HG03196 (cell line): ENCODE measurements around the gene SLC39A7.

Experiments used
- ATAC-seq: cut with Tn5 transposase; IDR thresholded peaks from one replicate; pipeline ENCODE4 v1.9.1; 2021; ENCODE audit not compliant: unreplicated experiment

Gene SLC39A7

DNA sequence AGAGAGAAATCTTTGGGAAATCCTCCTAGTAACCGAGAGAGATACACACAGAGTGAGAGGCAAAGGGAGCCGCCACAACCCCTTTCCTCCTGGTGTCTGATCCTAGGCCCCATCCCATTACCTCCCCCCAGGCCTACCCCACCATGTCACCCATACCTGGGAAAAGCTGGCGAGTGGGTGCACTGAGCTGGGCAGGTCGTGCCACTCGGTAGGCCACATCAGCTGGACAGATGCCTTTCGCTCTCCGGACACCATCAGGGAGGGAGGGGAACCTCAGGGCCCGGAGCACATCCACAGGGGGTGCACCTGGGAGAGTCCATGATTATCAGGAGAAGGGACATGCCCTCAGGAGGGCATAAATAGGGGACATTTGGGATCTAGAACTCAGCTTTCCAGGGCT, 11.5 kb upstream of the SLC39A7 start:
- no peak for ATAC-seq

DNA sequence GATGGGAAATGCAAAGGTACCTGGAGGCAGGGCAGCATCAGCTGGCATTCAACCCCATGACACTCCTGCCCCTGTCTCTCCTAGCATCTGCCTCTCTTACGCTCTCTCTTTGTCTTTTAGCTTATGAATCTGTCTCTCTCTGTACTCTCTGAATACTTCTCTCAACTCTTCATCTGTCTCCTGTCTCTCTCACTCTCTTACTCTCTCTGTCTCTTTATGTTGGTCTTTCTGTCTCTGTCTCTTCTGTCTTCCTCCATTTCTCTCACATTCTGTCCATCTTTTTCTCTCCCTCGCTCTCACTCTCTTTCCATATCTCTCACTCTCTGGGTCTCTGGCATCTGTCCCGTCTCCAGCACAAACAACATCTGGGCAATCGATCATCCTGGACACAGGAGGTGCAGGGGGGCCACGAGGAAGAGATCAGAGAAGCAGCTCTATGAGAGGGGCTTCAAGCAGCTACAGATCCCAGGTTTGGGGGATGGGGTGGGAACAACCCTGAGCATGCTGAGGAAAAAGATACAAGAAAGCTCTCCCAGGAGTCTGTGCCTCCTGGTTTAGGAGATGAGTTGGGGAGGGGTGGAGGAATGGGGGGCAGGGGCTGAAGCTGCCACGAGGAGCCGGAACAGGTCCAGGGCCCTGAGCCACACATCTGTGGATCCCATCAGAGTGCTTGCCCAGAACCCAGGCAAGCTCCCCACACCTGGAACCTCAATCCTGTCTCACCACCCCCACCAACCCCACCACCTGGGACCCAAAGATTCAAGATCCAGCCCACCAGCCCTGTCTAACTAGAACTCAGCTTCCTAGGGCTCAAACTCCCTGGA, 10.8 kb upstream of the SLC39A7 start:
- no peak for ATAC-seq

DNA sequence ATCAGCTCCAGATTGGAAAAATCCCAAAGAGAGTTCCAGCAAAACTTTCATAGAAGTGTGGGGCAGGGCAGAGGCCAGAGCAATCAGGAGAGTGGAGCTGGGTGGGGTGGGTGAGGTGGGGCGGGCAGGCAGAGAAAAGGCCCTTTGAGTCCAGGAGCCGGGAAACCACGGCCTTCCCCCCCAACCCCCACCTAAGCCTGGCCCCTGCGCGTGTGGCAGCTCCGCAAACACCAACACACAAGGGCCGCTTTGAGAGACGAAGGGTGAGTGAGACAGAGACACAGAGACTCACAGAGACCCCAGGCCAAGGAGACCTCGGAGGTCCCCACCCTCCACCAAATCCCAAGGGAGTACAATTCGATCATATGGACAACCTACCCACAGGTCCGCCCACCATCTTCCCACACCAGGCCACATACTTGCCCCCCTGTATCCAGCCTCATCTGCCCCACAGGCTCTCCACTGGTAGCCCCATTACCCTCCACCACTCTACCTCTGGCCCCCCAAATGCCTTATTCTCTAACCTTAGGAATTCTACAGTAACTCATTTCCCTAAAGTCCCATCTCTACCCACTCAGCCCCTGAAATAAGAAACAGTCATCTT, 10.1 kb upstream of the SLC39A7 start:
- ATAC-seq, result no peak

DNA sequence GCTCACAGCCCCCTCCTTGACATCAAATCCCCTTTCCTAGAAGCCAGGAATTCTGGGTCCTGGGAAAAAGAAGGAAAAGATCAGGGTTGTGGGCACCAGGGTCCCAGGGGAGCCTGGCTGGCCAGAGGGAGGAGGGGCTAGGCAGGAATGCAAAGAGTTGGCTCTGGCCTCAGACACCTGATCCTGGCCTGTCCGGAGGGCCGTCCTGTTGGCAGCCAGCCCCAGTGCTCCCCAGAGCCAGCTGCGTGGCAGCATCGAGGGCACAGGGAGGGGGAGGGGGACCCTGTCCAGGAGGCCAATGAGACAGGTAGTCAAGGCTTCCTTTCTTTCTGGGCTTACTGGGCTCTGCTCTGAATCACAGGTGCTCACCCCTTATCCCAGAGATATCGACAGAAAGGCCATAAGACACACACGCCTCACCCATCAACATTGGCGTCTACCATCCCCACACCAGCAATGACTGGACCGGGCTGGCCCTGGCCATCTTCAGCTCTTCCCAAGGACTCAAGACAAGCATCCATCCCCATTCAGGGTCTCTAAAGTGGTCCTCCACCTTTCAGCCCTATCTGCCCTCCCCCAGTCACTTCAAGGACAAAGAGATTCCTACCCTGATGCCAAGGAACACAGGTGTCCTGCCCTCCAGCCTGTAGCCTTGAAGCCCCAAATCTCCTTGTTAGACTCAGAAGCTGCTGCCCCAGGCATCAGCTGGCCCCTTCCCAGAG, 9.1 kb upstream of the SLC39A7 start:
- no peak for ATAC-seq

DNA sequence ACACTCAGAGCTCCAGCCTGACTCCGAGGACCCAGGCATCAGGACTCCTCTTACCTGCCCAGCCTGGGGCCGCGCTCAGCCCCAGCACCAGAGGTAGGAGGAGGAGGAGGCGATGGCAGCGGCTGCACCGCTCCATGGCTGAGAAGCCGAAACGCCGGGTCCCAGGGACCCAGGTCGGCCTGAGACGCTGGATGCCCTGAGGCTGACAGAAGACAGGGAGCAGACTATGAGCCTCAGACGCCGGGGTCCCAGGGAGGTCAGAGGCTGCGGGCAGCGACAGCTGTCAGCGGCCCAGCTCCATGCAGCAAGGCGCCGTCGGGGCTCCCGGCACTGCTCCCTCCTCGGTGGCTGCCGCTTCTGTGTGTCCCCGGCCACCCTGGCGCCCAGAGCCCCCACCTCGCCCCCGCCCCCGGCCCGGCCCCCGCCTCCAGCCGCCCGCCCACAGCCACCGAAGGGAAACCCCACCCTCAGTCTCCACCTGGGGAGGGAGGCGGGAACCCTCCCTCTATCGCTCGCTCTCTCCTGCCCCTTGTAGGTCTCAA, 8.5 kb upstream of the SLC39A7 start, which contains the start of gene COL11A2:
Gene COL11A2, minus strand, starts transcription at position 363 of the 542 bp plus-strand sequence. Its CDS starts 227 bp downstream, at position 136.
- ATAC-seq, result no peak

DNA sequence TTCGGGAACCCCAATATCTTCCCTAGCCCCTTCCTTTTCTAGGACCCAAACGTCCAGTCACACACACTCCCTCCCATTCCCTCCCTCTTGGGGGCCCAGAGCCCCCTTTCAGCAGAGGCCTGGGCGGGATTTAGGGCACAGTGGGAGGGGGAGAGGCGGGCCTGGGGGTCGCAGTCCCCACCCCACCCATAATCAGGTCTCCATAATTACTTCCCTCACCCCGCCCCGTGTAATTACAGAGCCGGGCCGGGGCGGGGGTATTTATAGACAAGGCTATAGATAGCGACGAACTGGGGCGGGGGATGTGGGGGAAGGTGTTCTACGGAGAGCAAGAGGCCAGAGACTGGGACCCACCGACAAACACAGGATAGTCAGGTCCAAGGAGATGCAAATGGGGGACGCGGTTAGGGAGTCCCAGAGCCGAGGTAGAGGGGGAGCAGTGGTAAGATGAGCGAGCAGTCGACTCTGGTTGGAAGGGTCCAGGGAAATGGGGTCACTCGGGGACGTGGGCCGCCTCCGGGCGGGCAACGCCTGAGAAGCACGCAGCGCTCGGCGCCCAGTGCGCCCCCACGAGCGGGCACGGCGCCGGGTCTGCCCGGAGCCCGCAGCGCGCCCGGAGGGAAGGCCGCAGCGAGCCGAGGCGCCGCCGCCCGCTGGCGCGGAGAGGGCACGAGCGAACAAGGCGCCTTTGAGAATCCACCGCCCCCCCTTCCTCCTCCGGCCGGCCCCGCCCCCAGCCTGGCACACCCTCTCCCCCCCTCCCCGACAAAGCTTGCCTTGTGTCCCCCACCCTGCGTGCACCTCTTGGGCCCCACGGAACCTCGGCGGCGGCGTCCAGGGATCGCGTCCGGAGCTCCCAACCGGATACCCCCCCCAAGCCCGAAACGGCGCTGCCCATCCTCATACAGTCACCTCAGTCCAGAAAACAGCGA, 7.7 kb upstream of the SLC39A7 start:
- ATAC-seq, result no peak

DNA sequence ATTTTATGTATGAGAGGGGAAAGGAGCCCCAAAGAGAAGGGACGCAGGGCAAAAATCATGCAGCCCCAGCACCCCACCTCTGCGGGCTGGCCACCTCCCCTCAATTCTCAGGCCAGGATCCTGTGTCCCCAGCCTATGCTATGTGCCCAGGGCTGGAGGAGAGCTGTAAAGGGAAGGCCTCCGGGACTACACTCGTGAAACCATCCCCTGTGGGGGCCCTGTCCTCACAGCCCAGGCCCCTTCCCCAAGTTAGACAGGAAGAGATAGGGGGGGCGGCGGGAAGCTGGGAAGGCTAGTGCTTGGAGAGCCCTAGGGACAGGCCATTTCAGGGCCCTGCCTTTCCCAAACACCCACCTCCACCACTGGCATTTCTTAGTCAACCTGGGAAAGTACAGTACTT, 7.0 kb upstream of the SLC39A7 start:
- ATAC-seq, result no peak

DNA sequence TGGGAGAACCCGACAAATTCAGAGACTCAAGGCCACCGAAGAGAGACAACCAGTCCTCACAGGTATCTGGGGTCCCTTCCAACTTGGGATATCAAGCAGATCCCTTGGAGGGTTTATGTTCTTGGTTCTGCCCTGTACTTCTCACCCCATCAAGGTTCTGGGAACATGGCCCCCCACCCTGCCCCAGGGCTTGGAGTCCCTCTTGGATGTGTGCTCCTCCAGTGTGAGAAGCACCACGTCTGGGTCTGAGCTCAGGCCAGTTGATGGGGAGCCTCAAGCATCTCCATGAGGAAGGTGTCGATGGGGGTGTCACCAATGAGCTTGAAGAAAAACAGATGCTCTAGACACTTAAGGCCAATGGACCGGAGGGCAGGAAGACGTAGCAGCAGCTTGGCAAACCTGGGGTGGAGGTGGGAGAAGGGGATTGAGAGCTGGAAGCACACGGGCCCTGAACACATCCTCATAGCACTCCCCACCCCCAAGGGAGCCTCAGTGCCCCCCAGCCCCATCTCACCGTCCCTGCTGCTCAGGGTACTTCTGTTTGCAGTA, 6.2 kb upstream of the SLC39A7 start:
- no peak for ATAC-seq

DNA sequence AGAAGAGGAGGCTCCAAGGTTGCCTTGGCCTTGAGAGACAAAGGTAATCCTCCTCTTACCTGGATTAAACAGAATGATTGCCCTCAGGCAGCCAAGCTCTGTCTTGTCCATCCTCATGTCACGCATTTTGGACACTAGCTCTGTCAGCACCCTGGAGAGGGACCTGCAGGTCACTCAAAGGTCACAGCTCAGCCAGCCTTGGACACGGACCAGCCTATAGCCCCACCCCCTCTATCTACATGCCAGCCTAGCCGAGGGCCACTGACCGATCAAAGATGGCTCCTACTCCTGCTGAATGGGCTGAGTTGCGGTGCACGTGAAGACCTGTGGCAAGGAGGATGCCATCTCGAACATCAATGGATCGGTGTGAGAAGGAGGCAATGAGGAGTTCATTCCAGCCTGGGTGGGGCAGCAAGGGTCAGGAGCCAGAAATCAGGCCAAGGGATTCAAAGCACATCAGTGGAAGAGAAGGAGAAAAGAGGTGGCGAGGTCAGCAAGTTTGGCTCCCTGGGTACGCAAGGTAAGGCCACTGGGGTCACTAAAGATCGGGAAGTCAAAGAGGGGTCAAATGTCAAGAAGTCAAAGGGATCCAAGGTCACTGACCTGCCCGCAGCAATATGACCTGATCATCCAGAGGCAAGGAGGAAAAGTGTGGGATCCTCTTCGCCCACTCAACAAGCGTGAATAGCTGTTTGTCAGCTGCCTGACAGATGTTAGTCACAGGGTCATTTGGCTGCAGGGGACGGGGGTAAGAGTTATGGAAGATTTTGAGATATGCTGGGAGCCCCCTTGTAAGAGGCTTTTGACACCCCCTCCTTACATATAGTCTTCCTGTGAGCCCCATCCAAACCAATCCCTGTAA, 5.1 kb upstream of the SLC39A7 start:
- no peak for ATAC-seq

DNA sequence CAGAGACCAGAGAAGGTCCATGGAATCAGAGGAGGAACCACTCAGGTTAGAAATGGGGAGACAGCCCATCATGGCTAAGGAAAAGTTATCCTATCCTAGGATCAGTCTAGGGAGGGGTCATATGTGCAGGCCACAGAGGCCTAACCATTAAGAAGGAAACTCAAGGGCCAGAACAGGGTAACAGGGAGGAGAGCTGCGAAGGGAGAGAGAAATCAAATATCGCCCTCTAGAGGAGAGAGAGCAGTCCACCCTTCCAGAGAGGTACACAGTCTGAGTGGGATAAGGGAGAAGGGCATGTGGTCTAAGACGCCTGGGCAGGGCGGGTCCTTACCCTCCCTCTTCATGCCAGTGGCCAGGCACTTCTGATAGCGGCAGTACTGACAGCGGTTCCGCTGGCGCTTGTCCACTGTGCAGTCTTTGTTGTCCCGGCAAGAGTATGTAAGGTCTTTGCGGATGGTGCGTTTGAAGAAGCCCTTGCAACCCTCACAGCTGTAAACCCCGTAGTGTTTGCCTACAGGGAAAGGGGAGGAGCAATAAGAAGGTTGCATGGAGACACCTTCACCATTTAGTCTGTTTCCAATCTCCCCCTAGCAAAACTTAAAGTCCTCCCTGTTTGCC, 3.1 kb upstream of the SLC39A7 start:
- ATAC-seq, result no peak

DNA sequence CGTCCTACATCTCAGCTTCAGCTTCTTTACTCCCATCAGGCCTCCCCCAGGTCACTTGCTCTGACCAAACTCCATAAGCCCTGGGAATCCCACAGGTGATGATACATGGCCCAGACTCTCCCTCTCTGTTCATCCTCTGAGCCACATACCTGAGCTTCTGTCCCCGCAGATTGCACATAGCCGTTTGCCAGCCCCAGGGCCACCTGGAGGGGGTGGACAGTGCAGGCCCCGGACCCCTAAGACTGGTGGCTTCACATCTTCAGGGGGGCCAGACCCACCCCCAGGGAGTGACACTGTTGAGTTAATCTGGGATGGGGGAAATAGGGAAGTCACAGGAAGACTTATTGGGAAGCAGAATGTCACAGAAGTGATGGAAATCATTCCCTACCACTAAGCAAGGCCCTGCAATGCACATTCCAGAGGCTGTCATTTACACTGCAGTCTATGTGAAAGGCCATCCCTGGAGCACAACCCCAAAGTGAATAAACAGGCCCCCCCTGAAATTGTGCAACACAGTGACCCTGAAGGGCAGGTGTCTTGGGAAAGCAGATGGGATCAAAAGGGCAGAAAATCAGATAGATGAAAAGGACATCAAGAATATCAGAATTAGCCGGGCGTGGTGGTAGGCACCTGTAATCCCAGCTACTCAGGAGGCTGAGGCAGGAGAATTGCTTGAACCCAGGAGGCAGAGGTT, 2.4 kb upstream of the SLC39A7 start:
- ATAC-seq, result no peak

DNA sequence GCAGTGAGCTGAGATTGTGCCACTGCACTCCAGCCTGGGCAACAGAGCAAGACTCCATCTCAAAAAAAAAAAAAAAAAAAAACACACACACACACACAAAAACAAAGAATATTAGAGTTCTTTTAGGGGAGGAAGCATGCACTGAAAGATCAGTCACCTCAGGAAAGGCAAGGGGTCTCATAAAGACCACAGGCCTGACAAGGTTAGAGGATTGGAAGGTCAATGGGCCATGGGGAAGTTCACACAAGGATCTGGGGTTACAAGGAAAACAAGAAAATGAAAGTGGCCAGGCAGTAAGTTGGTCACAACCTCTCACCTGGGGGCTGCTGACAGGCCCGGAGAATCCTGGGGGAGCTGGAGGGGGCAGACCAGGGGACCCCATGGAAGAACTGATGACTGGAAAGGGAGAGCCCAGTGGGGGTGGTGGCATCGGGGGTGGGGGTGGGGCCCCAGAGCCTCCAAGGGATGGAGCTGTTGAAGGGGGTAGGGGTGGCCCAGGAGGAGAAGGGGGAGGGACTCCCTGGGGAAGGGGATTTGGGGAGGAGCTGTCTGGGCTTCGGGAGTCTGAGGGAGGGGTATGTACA, 1.7 kb upstream of the SLC39A7 start:
- ATAC-seq, result no peak

DNA sequence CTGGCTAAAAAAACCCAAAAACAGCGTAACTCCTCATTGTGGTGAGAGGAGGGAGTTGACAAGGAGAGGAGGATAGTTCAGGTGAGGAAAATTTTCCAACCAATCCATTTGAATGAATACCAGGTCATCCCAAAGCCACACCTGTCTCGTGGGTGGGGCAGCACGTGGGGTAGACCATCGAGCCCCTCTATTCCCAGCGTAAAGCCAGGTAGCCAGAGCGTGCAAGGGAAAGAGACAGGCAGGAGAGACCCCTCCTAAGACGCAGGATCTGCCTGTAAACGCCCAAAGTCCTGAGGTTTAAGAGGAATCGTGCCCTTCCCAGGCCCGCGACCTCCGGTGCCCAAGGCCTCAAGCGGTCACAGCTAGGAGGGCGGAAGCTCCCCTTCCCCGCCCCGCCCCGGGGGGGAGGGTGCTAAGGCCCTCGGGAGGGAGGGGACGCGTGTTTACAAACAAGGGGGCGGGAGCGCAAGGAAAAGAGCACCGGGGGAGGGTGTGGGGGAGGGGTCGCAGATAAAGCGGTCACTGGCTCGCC, 914 bp upstream of the SLC39A7 start:
- ATAC-seq, result peak; percentile 22

DNA sequence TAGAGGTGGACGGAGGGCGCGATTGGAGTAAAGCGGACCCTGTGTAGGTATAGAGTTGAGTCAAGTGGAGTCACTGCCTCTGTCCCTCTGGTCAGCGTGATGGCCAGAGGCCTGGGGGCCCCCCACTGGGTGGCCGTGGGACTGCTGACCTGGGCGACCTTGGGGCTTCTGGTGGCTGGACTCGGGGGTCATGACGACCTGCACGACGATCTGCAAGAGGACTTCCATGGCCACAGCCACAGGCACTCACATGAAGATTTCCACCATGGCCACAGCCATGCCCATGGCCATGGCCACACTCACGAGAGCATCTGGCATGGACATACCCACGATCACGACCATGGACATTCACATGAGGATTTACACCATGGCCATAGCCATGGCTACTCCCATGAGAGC, 479 bp downstream of the SLC39A7 start:
- no peak for ATAC-seq

DNA sequence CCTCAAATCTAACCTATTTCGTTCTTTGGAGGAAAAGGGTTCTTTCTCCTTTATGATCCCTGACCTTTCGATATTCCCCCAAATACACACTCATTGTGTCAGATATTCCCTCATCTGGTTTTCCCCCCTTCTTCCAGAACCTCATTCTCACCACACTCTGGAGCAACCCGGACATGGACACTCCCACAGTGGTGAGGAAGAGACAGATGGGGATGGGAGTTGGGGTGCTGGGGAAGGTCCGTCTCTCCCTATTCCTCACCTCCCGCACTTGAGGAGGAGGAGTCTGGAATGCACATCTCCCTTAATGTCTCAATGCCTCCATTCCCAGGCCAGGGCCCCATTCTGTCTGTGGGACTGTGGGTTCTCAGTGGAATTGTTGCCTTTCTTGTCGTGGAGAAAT, 1.3 kb downstream of the SLC39A7 start:
- ATAC-seq, result no peak

DNA sequence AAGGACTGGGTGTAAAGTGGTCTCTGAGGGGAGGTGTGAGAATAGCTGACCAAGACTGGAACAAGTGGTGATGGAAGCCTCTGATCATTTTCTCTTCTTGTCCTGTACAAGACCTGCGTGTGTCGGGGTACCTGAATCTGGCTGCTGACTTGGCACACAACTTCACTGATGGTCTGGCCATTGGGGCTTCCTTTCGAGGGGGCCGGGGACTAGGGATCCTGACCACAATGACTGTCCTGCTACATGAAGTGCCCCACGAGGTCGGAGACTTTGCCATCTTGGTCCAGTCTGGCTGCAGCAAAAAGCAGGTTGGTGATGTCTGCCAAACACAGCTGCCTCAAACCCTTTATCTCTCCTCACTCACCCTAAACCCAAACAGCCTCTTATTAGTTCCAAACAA, 2.1 kb downstream of the SLC39A7 start:
- no peak for ATAC-seq

DNA sequence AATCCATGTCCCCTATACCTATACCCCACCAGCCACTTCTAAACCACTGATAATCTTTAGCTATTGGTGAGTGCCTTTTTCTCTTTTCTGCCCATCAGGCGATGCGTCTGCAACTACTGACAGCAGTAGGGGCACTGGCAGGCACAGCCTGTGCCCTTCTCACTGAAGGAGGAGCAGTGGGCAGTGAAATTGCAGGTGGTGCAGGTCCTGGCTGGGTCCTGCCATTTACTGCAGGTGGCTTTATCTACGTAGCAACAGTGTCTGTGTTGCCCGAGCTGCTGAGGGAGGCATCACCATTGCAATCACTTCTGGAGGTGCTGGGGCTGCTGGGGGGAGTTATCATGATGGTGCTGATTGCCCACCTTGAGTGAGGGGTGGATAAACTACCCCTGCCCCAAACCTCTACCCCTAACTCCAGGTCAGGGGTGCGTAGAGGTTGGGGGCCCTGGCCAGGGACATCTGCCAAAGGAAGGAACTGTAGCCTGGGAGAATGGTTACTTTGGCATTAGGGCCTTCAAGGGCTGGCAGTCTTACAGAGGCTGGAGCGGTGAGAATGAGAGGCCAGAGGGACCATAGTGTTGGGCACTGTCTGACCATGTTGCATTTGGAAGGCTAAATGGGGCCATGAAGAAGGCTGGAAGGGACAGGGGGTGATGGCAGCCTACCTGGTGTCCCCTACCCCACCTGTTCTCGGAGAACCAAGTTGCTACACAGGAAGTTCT, 2.9 kb downstream of the SLC39A7 start:
- no peak for ATAC-seq
